BLaER1 (cell line): ENCODE data around the gene DNAJB1.

ENCODE experiments used
- H3K27ac ChIP-seq: shearing (Covaris generic); formaldehyde crosslinking; 2 replicates; pipeline ENCODE4 v1.8.1; 2022
- H3K27me3 ChIP-seq: shearing (Covaris generic); formaldehyde crosslinking; 2 replicates; pipeline ENCODE4 v1.8.1; 2022
- H3K36me3 ChIP-seq: shearing (Covaris generic); formaldehyde crosslinking; 2 replicates; pipeline ENCODE4 v1.8.1; 2022
- H3K4me1 ChIP-seq: shearing (Covaris generic); formaldehyde crosslinking; 2 replicates; pipeline ENCODE4 v1.8.1; 2022
- H3K4me2 ChIP-seq: shearing (Covaris generic); formaldehyde crosslinking; 2 replicates; pipeline ENCODE4 v1.8.1; 2022
- H3K4me3 ChIP-seq: shearing (Covaris generic); formaldehyde crosslinking; 2 replicates; pipeline ENCODE4 v1.8.1; 2022
- H3K9ac ChIP-seq: shearing (Covaris generic); formaldehyde crosslinking; 2 replicates; pipeline ENCODE4 v1.8.1; 2022
- H3K9me3 ChIP-seq: shearing (Covaris generic); formaldehyde crosslinking; 2 replicates; pipeline ENCODE4 v1.8.1; 2022
- H4K20me1 ChIP-seq: shearing (Covaris generic); formaldehyde crosslinking; 2 replicates; pipeline ENCODE4 v1.8.1; 2022
- Cebpa-rat ChIP-seq: shearing (Covaris generic); IDR thresholded peaks from 2 replicates; pipeline ENCODE4 v1.8.1; 2022

DNAJB1 gene

GRCh38 chr19:14487370-14488125, 30.6 kb downstream of the DNAJB1 start:
- H3K4me2 ChIP-seq = no peak overlapping the region
- H3K9me3 ChIP-seq = no peaks in the 10 kb centered on the region
- peaks cover 6% of the 10 kb centered on the region for H3K4me1 ChIP-seq
- H3K27ac ChIP-seq = no peak overlapping the region
- no peak overlapping the region for H3K4me3 ChIP-seq
- no peak for TF ChIP-seq Cebpa-rat
- no peak overlapping the region for H3K9ac ChIP-seq
- peaks cover 43% of the 10 kb centered on the region for H3K36me3 ChIP-seq
- no peaks in the 10 kb centered on the region; the same call in 1 of the 2 replicates for H4K20me1 ChIP-seq
- no peaks in the 10 kb centered on the region for H3K27me3 ChIP-seq

GRCh38 chr19:14482172-14482941, 35.8 kb downstream of the DNAJB1 start:
- H3K4me1 ChIP-seq = peaks cover 31% of the 10 kb centered on the region
- no peak for TF ChIP-seq Cebpa-rat
- peaks cover 29% of the 10 kb centered on the region for H3K36me3 ChIP-seq
- no peak overlapping the region for H3K27ac ChIP-seq
- H3K4me3 ChIP-seq = no peak overlapping the region
- no peak overlapping the region for H3K4me2 ChIP-seq
- H4K20me1 ChIP-seq = no peaks in the 10 kb centered on the region
- H3K9me3 ChIP-seq = no peaks in the 10 kb centered on the region
- no peak overlapping the region for H3K9ac ChIP-seq
- H3K27me3 ChIP-seq = no peaks in the 10 kb centered on the region

- no peak for TF ChIP-seq Cebpa-rat
- no peak overlapping the region for H3K27ac ChIP-seq
- no peak overlapping the region for H3K9ac ChIP-seq
- H3K4me1 ChIP-seq = peaks cover 42% of the 10 kb centered on the region
- no peak overlapping the region for H3K4me3 ChIP-seq
- H4K20me1 ChIP-seq = no peaks in the 10 kb centered on the region
- peaks cover 26% of the 10 kb centered on the region for H3K36me3 ChIP-seq
- peak overlapping the region; percentile 73 for H3K4me2 ChIP-seq
- H3K9me3 ChIP-seq = no peaks in the 10 kb centered on the region
- no peaks in the 10 kb centered on the region for H3K27me3 ChIP-seq
These were observed 37.5 kb downstream of the DNAJB1 start for GRCh38 chr19:14480700-14481079.

- no peak for TF ChIP-seq Cebpa-rat
- Histone ChIP-seq H3K36me3 (peaks cover 26% of the 10 kb centered on the region), H3K4me3 (no peak overlapping the region), H3K9me3 (no peaks in the 10 kb centered on the region), H3K4me1 (peaks cover 48% of the 10 kb centered on the region), H3K4me2 (peak overlapping the region; percentile 73), H3K9ac (peak overlapping the region; percentile 10; the same call in 1 of the 2 replicates), H3K27me3 (no peaks in the 10 kb centered on the region), H4K20me1 (no peaks in the 10 kb centered on the region), H3K27ac (peak overlapping the region; percentile 51; the same call in 1 of the 2 replicates)
These were observed 38.1 kb downstream of the DNAJB1 start for GRCh38 chr19:14479975-14480699.

GRCh38 chr19:14479309-14479974, 38.8 kb downstream of the DNAJB1 start:
- Histone ChIP-seq H3K9ac (peak overlapping the region; percentile 10; the same call in 1 of the 2 replicates), H4K20me1 (no peaks in the 10 kb centered on the region), H3K27me3 (peaks cover 3% of the 10 kb centered on the region; the same call in 1 of the 2 replicates), H3K9me3 (no peaks in the 10 kb centered on the region), H3K4me1 (peaks cover 55% of the 10 kb centered on the region), H3K36me3 (peaks cover 26% of the 10 kb centered on the region), H3K4me3 (no peak overlapping the region), H3K4me2 (peak overlapping the region; percentile 73), H3K27ac (peak overlapping the region; percentile 51; the same call in 1 of the 2 replicates)
- no peak for TF ChIP-seq Cebpa-rat

- Histone ChIP-seq H3K9ac (no peak overlapping the region), H3K9me3 (no peaks in the 10 kb centered on the region), H3K27ac (no peak overlapping the region), H4K20me1 (no peaks in the 10 kb centered on the region), H3K4me2 (no peak overlapping the region), H3K4me1 (peaks cover 65% of the 10 kb centered on the region), H3K27me3 (peaks cover 16% of the 10 kb centered on the region), H3K36me3 (peaks cover 26% of the 10 kb centered on the region), H3K4me3 (no peak overlapping the region)
- no peak for TF ChIP-seq Cebpa-rat
These were observed 40.1 kb downstream of the DNAJB1 start for GRCh38 chr19:14478113-14478545.

- no peak overlapping the region for H3K9ac ChIP-seq
- peak overlapping the region; percentile 89; the same call in 1 of the 2 replicates for H3K4me2 ChIP-seq
- H3K4me3 ChIP-seq = no peak overlapping the region
- TF ChIP-seq Cebpa-rat = no peak
- H3K27ac ChIP-seq = no peak overlapping the region
- peaks cover 21% of the 10 kb centered on the region for H3K27me3 ChIP-seq
- H3K4me1 ChIP-seq = peaks cover 71% of the 10 kb centered on the region
- H3K9me3 ChIP-seq = no peaks in the 10 kb centered on the region
- peaks cover 25% of the 10 kb centered on the region for H3K36me3 ChIP-seq
- H4K20me1 ChIP-seq = no peaks in the 10 kb centered on the region
These were observed 40.6 kb downstream of the DNAJB1 start for GRCh38 chr19:14477418-14478112.

- H3K27me3 ChIP-seq = peaks cover 24% of the 10 kb centered on the region
- H4K20me1 ChIP-seq = no peaks in the 10 kb centered on the region
- peak; percentile 39; the same call in 1 of the 2 replicates for TF ChIP-seq Cebpa-rat
- H3K27ac ChIP-seq = no peak overlapping the region
- H3K4me2 ChIP-seq = peak overlapping the region; percentile 89
- peaks cover 78% of the 10 kb centered on the region for H3K4me1 ChIP-seq
- no peaks in the 10 kb centered on the region for H3K9me3 ChIP-seq
- H3K36me3 ChIP-seq = peaks cover 18% of the 10 kb centered on the region
- no peak overlapping the region for H3K4me3 ChIP-seq
- H3K9ac ChIP-seq = no peak overlapping the region
These were observed 41.4 kb downstream of the DNAJB1 start for GRCh38 chr19:14476673-14477401.
